Spleen (tissue), 7 donors: Measurements from ENCODE around the gene RPRD2.

Experiments
- POLR2A ChIP-seq, 3 donors: fragments of 450-650 bp; IDR thresholded peaks; one replicate each; pipeline ENCODE4 v1.5.1; 2017; ENCODE audit warnings: antibody characterized with exemption in 3 of 3, mild to moderate bottlenecking in 1 of 3
- POLR2AphosphoS5 ChIP-seq, 3 donors: sonication (generic); formaldehyde crosslinking; IDR thresholded peaks; one replicate each; pipeline ENCODE4 v1.5.1; 2017; ENCODE audit warnings: antibody characterized with exemption in 3 of 3
- TF ChIP-seq, protein P1 (sequence below), 11 experiments: fragments of 200-600 bp in 7 of 11; fragments of 450-650 bp in 4 of 11; sonication (generic) in 4 of 11; IDR thresholded peaks in 8 of 11; conservative IDR thresholded peaks in 3 of 11; 1 replicate in 7 of 11; 2 replicates in 4 of 11; pipeline versions ENCODE4 v1.4.0 to v1.8.0; 2016 to 2021; ENCODE audit warnings: antibody characterized with exemption in 11 of 11, inconsistent platforms in 4 of 11, mild to moderate bottlenecking in 1 of 11
- donor health status: DM: no; HTN: no; CAD: no; lungs with moderate emphysema.
- donor health status: DM: no; HTN: no; CAD: no.
- donor health status: DM: no; HTN: no; CAD: no.

DNA sequence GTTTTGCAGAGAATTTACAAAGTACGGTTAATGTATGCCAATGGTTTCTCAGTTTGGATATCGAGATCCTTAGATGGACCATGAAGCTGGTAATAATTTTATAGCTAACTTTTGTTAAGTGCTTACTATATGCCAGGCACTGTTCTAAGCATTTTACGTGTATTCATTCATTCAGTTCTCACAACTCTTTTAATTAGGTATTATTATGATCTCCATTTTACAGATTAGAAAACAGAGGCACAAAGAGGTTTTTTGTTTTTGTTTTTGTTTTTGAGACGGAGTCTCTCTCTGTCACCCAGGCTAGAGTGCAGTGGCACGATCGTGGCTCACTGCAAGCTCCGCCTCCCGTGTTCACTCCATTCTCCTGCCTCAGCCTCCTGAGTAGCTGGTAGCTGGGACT lies 7.2 kb downstream of the RPRD2 start:
- TF ChIP-seq POLR2A (IDR thresholded peaks at IDR 0.05) (no peak), POLR2AphosphoS5 (IDR thresholded peaks at IDR 0.05) (no peak)
- TF ChIP-seq, protein P1, sequence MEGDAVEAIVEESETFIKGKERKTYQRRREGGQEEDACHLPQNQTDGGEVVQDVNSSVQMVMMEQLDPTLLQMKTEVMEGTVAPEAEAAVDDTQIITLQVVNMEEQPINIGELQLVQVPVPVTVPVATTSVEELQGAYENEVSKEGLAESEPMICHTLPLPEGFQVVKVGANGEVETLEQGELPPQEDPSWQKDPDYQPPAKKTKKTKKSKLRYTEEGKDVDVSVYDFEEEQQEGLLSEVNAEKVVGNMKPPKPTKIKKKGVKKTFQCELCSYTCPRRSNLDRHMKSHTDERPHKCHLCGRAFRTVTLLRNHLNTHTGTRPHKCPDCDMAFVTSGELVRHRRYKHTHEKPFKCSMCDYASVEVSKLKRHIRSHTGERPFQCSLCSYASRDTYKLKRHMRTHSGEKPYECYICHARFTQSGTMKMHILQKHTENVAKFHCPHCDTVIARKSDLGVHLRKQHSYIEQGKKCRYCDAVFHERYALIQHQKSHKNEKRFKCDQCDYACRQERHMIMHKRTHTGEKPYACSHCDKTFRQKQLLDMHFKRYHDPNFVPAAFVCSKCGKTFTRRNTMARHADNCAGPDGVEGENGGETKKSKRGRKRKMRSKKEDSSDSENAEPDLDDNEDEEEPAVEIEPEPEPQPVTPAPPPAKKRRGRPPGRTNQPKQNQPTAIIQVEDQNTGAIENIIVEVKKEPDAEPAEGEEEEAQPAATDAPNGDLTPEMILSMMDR (IDR thresholded peaks at IDR 0.05 in 8 of 11, conservative IDR thresholded peaks at IDR 0.05 in 3 of 11), result no peak
